Sigmoid colon (tissue), 4 donors: ENCODE measurements around the gene CHRNB2.

Source experiments
- CTCF ChIP-seq, 4 experiments: fragments of 450-650 bp in 3 of 4; fragments of 200-600 bp in 1 of 4; IDR thresholded peaks; one replicate each; pipeline ENCODE4 v1.5.1; 2016 to 2019; ENCODE audit warnings: antibody characterized with exemption in 4 of 4, mild to moderate bottlenecking in 3 of 4, moderate library complexity in 2 of 4
- EP300 ChIP-seq, 4 donors: sonication (generic); formaldehyde crosslinking; IDR thresholded peaks; one replicate each; pipeline ENCODE4 v1.6.1; 2017; ENCODE audit warnings: antibody characterized with exemption in 4 of 4
- POLR2AphosphoS5 ChIP-seq, 4 donors: sonication (generic); formaldehyde crosslinking; IDR thresholded peaks; one replicate each; pipeline ENCODE4 v1.6.1; 2017; ENCODE audit warnings: antibody characterized with exemption in 4 of 4

- no peak for TF ChIP-seq CTCF (IDR thresholded peaks at IDR 0.05)
- no peak for TF ChIP-seq POLR2AphosphoS5 (IDR thresholded peaks at IDR 0.05)
- TF ChIP-seq EP300 (IDR thresholded peaks at IDR 0.05) = no peak
These were observed 23.6 kb downstream of the CHRNB2 start for GRCh38 chr1:154591206-154591605.
